Nephron (organoid): ENCODE measurements around the gene DNAJC11.
A peak's percentile ranks its signal among the peaks of the same experiment; 100 is the strongest.
"Not testable (repeated sequence)": the region's sequence is repeated elsewhere in the genome, so short reads cannot be mapped to it uniquely, and the experiment has no call there.

Experiments used
- H3K27ac Mint-ChIP-seq, 3 experiments: 2 replicates each; pipeline ENCODE4 v1.8.0; 2020; ENCODE audit warnings: mixed read lengths in 3 of 3, mild to moderate bottlenecking in 2 of 3, moderate library complexity in 1 of 3
- H3K27me3 Mint-ChIP-seq: 2 replicates; pipeline ENCODE4 v1.8.0; 2021; ENCODE audit warnings: low read depth, mild to moderate bottlenecking, moderate library complexity, mixed read lengths
- H3K36me3 Mint-ChIP-seq: 2 replicates; pipeline ENCODE4 v1.8.0; 2020; ENCODE audit warnings: low read depth, mixed read lengths
- H3K4me1 Mint-ChIP-seq: 2 replicates; pipeline ENCODE4 v1.8.0; 2020; ENCODE audit warnings: mixed read lengths
- H3K4me3 Mint-ChIP-seq, 3 experiments: 2 replicates each; pipeline ENCODE4 v1.8.0; 2020; ENCODE audit warnings: mild to moderate bottlenecking in 3 of 3, mixed read lengths in 3 of 3, moderate library complexity in 2 of 3
- H3K9me3 Mint-ChIP-seq: 2 replicates; pipeline ENCODE4 v1.8.0; 2020; ENCODE audit warnings: mixed read lengths
- CTCF ChIP-seq, 3 experiments: fragments of 200-600 bp; sonication (generic); IDR thresholded peaks; one replicate each; pipeline ENCODE4 v1.5.0; 2021; ENCODE audit warnings: antibody characterized with exemption in 3 of 3; ENCODE audit not compliant: unreplicated experiment in 3 of 3

DNAJC11 gene

GRCh38 chr1:6703016-6703415, 1.4 kb upstream of the DNAJC11 start:
- H3K36me3 Mint-ChIP-seq, result no peaks in the 10 kb centered on the region
- H3K9me3 Mint-ChIP-seq, result no peaks in the 10 kb centered on the region
- H3K27ac Mint-ChIP-seq, result peak overlapping the region in 2 of 3 experiments; percentile 41 to 54
- TF ChIP-seq CTCF (IDR thresholded peaks at IDR 0.05; ENCODE audit: unreplicated experiment in 3 of 3), result no peak
- peaks cover 26% of the 10 kb centered on the region for H3K4me1 Mint-ChIP-seq
- H3K27me3 Mint-ChIP-seq, result peaks cover 11% of the 10 kb centered on the region
- H3K4me3 Mint-ChIP-seq, result peak overlapping the region; percentile 73 to 87 (median 75)

- Mint-ChIP-seq H3K4me3 (peak overlapping the region; percentile 90 to 91 (median 91)), H3K27ac (peak overlapping the region; percentile 1 to 81 (median 18)), H3K27me3 (no peaks in the 10 kb centered on the region)
Observed at GRCh38 chr1:6700853-6701436, 671 bp downstream of the DNAJC11 start.

GRCh38 chr1:6699915-6700314, 1.7 kb downstream of the DNAJC11 start:
- not testable (repeated sequence) for H3K36me3 Mint-ChIP-seq, H3K9me3 Mint-ChIP-seq, H3K27me3 Mint-ChIP-seq
- peak overlapping the region; percentile 90 to 91 (median 91) for H3K4me3 Mint-ChIP-seq
- H3K27ac Mint-ChIP-seq, result peak overlapping the region in 2 of 3 experiments; percentile 1 to 81
- H3K4me1 Mint-ChIP-seq, result peaks cover 30% of the 10 kb centered on the region

More at GRCh38 chr1:6700853-6701436, 671 bp downstream of the DNAJC11 start:
- Mint-ChIP-seq H3K36me3 (no peaks in the 10 kb centered on the region), H3K4me1 (peaks cover 30% of the 10 kb centered on the region), H3K9me3 (no peaks in the 10 kb centered on the region)
- no peak for TF ChIP-seq CTCF (IDR thresholded peaks at IDR 0.05; ENCODE audit: unreplicated experiment in 3 of 3)

- H3K4me3 Mint-ChIP-seq, result no peak overlapping the region
- H3K27ac Mint-ChIP-seq, result no peak overlapping the region
- H3K36me3 Mint-ChIP-seq, result peaks cover 6% of the 10 kb centered on the region
- no peaks in the 10 kb centered on the region for H3K9me3 Mint-ChIP-seq
- H3K4me1 Mint-ChIP-seq, result peaks cover 17% of the 10 kb centered on the region
- no peak for TF ChIP-seq CTCF (IDR thresholded peaks at IDR 0.05; ENCODE audit: unreplicated experiment in 3 of 3)
- no peaks in the 10 kb centered on the region for H3K27me3 Mint-ChIP-seq
Observed at GRCh38 chr1:6695868-6696267, 5.7 kb downstream of the DNAJC11 start.

GRCh38 chr1:6694121-6694713, 7.4 kb downstream of the DNAJC11 start:
- Mint-ChIP-seq H3K27me3 (no peaks in the 10 kb centered on the region), H3K4me3 (no peak overlapping the region), H3K36me3 (peaks cover 7% of the 10 kb centered on the region), H3K27ac (peak overlapping the region in 2 of 3 experiments; percentile 20 to 61), H3K9me3 (no peaks in the 10 kb centered on the region), H3K4me1 (peaks cover 4% of the 10 kb centered on the region)
- no peak for TF ChIP-seq CTCF (IDR thresholded peaks at IDR 0.05; ENCODE audit: unreplicated experiment in 3 of 3)

GRCh38 chr1:6692956-6693355, 8.7 kb downstream of the DNAJC11 start:
- Mint-ChIP-seq H3K4me1 (peaks cover 8% of the 10 kb centered on the region), H3K27me3 (no peaks in the 10 kb centered on the region), H3K4me3 (no peak overlapping the region), H3K27ac (no peak overlapping the region), H3K36me3 (peaks cover 7% of the 10 kb centered on the region), H3K9me3 (no peaks in the 10 kb centered on the region)
- no peak for TF ChIP-seq CTCF (IDR thresholded peaks at IDR 0.05; ENCODE audit: unreplicated experiment in 3 of 3)
